HepG2 (cell line): ENCODE data around the gene GPC6. TPM values are rescaled to one million over a fixed set of nuclear protein-coding genes. Genes with fewer than 3 reads are reported as not detected.

ENCODE experiments used
- ATAC-seq: fragments of 200-7000 bp; cut with Tn5 transposase; 3 replicates; pipeline ENCODE4 v1.9.1; 2020; ENCODE audit warnings: mild to moderate bottlenecking, moderate library complexity
- BruUV-seq: library from RNA; stranded (reverse); fragments of 400-500 nt; replicated peaks from 2 replicates; lab custom pipeline; 2021; lab: Mats Ljungman, UMichigan
- CTCF ChIA-PET: fragments of 300-600 bp; formaldehyde crosslinking; extraction: SDS; loops from one replicate; lab custom pipeline; 2021; ENCODE audit warnings: low total read pairs, inconsistent platforms, low intra/inter-chr PET ratio; lab: Yijun Ruan, JAX
- POLR2A ChIA-PET: fragments of 350-600 bp; sonication (Branson Sonifier 250); formaldehyde crosslinking; loops from one replicate; lab custom pipeline; 2020; ENCODE audit warnings: antibody characterized with exemption, inconsistent platforms; lab: Yijun Ruan, JAX
- DNase-seq: peaks from one replicate; pipeline ENCODE4 v3.0.0-alpha.2; 2015; ENCODE audit warnings: low spot score
- FAIRE-seq: peaks from 3 replicates; lab custom pipeline; 2011; peaks lifted over from hg19 to GRCh38; lab: Jason Lieb, UNC
- H2AFZ ChIP-seq: one replicate; pipeline ENCODE4 v1.6.1; 2011; ENCODE audit warnings: low read length, inconsistent platforms
- H3K27ac ChIP-seq: fragments of 300-600 bp; 3 replicates; pipeline ENCODE4 v1.8.0; 2011; ENCODE audit warnings: mixed run types, mild to moderate bottlenecking, mixed read lengths, low read length, inconsistent platforms; ENCODE audit not compliant: insufficient read depth; ENCODE audit errors: extremely low read length
- H3K27me3 ChIP-seq, 2 experiments: fragments of 200-600 bp in 1 of 2; 2 replicates in 1 of 2; 3 replicates in 1 of 2; pipeline versions ENCODE4 v1.6.0 to v1.8.0; 2011; ENCODE audit warnings: low read length in 2 of 2, mild to moderate bottlenecking in 2 of 2, moderate library complexity in 2 of 2, inconsistent platforms in 1 of 2; ENCODE audit not compliant: insufficient read depth in 2 of 2, control insufficient read depth in 1 of 2
- H3K36me3 ChIP-seq, 2 experiments: fragments of 200-600 bp in 1 of 2; replicated peaks in 1 of 2; 2 replicates in 1 of 2; 3 replicates in 1 of 2; pipeline versions ENCODE4 v1.5.1 to v1.8.0; 2011; ENCODE audit warnings: low read length in 2 of 2, inconsistent platforms in 1 of 2; ENCODE audit not compliant: insufficient read depth in 2 of 2, control insufficient read depth in 1 of 2
- H3K4me1 ChIP-seq: 2 replicates; pipeline ENCODE4 v1.5.1; 2012; ENCODE audit warnings: low read length, inconsistent platforms; ENCODE audit not compliant: insufficient read depth
- H3K4me2 ChIP-seq: 2 replicates; pipeline ENCODE4 v1.6.0; 2011; ENCODE audit warnings: low read depth, low read length, inconsistent platforms
- H3K4me3 ChIP-seq, 3 experiments: fragments of 200-600 bp in 1 of 3; sonication (generic), shearing (Covaris generic) in 1 of 3; replicated peaks in 1 of 3; 2 replicates each; pipeline ENCODE4 v1.5.1; 2011 to 2016; ENCODE audit warnings: low read length in 3 of 3, inconsistent platforms in 2 of 3, low read depth in 2 of 3, mild to moderate bottlenecking in 2 of 3, control low read depth in 1 of 3, mixed read lengths in 1 of 3; ENCODE audit not compliant: insufficient read depth in 1 of 3
- H3K79me2 ChIP-seq: one replicate; pipeline ENCODE4 v1.6.1; 2011; ENCODE audit warnings: low read length, inconsistent platforms; ENCODE audit not compliant: insufficient read depth
- H3K9ac ChIP-seq: 2 replicates; pipeline ENCODE4 v1.6.0; 2011; ENCODE audit warnings: mild to moderate bottlenecking, low read depth, low read length, inconsistent platforms; ENCODE audit not compliant: insufficient read depth
- H3K9me3 ChIP-seq: 2 replicates; pipeline ENCODE4 v1.5.1; 2012; ENCODE audit warnings: mild to moderate bottlenecking, low read length
- H4K20me1 ChIP-seq: 2 replicates; pipeline ENCODE4 v1.6.0; 2011; ENCODE audit warnings: inconsistent platforms, mild to moderate bottlenecking, low read length, moderate library complexity; ENCODE audit not compliant: insufficient read depth
- ARNT ChIP-seq: fragments of 450-650 bp; IDR thresholded peaks from 2 replicates; pipeline ENCODE4 v1.6.1; 2017
- NFE2L2 ChIP-seq: fragments of 150-350 bp; IDR thresholded peaks from 2 replicates; pipeline ENCODE4 v1.6.1; 2014; ENCODE audit warnings: low read length
- PATZ1 ChIP-seq: sonication (generic); formaldehyde crosslinking; IDR thresholded peaks from 2 replicates; pipeline ENCODE4 v1.4.0; 2020; ENCODE audit warnings: missing genetic modification reagents
- TSC22D2 ChIP-seq: sonication (generic); formaldehyde crosslinking; IDR thresholded peaks from 2 replicates; pipeline ENCODE4 v1.5.1; 2020; ENCODE audit warnings: missing genetic modification reagents, mild to moderate bottlenecking, borderline replicate concordance
- ZBTB14 ChIP-seq: sonication (generic); formaldehyde crosslinking; IDR thresholded peaks from 2 replicates; pipeline ENCODE4 v1.4.0; 2020; ENCODE audit warnings: missing genetic modification reagents
- ZBTB4 ChIP-seq: sonication (generic); formaldehyde crosslinking; IDR thresholded peaks from 2 replicates; pipeline ENCODE4 v1.4.0; 2020; ENCODE audit warnings: missing genetic modification reagents, mild to moderate bottlenecking, borderline replicate concordance
- ZNF296 ChIP-seq: sonication (generic); formaldehyde crosslinking; conservative IDR thresholded peaks from 2 replicates; pipeline ENCODE4 v1.5.0; 2020; ENCODE audit warnings: mild to moderate bottlenecking, missing genetic modification reagents
- ZNF446 ChIP-seq: sonication (generic); formaldehyde crosslinking; IDR thresholded peaks from 2 replicates; pipeline ENCODE4 v1.5.0; 2020; ENCODE audit warnings: mild to moderate bottlenecking, missing genetic modification reagents
- ZNF639 ChIP-seq: conservative IDR thresholded peaks from 2 replicates; pipeline ENCODE4 v1.6.1; 2018; ENCODE audit warnings: missing genetic modification reagents
- ZSCAN22 ChIP-seq: sonication (generic); formaldehyde crosslinking; IDR thresholded peaks from 2 replicates; pipeline ENCODE4 v1.4.0; 2020; ENCODE audit warnings: mild to moderate bottlenecking, missing genetic modification reagents
- WGBS: methylation state at CpG from one replicate; pipeline ENCODE4 v1.1.6; 2017; ENCODE audit warnings: low lambda C conversion rate; 5-methylcytosine and 5-hydroxymethylcytosine counted together
- in situ Hi-C: cut with HindIII; loops from 2 replicates; pipeline ENCODE4 v1.10.0; 2017; ENCODE audit warnings: low pct_unique_long_range_greater_than_20kb; ENCODE audit not compliant: extremely low pct_ligation_motif_present
- intact Hi-C: fragments of 100-400 bp; cut with micrococcal nuclease; formaldehyde crosslinking; loops from one replicate; pipeline ENCODE4 v1.10.0; 2022; ENCODE audit not compliant: unreplicated experiment
- polyA plus RNA-seq, 8 experiments: library from polyadenylated mRNA; depleted of rRNA in 3 of 8; stranded (reverse) in 7 of 8; unstranded in 1 of 8; fragments of >200 nt; fragmentation: Illumina TruSeq in 4 of 8; extraction: Trizol in 4 of 8; gene quantifications; 2 replicates each; pipeline versions ENCODE4 v1.2.1 to v1.2.3, GENCODE V29; 2011 to 2016; ENCODE audit warnings: low read depth in 4 of 8, missing spikeins in 1 of 8, mixed read lengths in 1 of 8; ENCODE audit not compliant: insufficient read depth in 1 of 8
- total RNA-seq, 5 experiments: library from RNA; depleted of rRNA; stranded (reverse); fragments of >200 nt; fragmentation: Illumina TruSeq; extraction: Trizol; gene quantifications; 2 replicates each; pipeline ENCODE4 v1.2.3, GENCODE V29; 2016; ENCODE audit warnings: low read depth in 1 of 5

The GPC6 gene
- total and polyA plus RNA-seq, 2 of the 13 experiments (the other 11 are each of a cell fraction or from before 2014, with no cell fraction given), result 24.5 to 33.9 TPM

GRCh38 chr13:94138831-94139230 lies 912.2 kb downstream of the GPC6 start:
- Histone ChIP-seq H3K27ac (no peak overlapping the region), H3K4me1 (no peaks in the 10 kb centered on the region), H2AFZ (no peak overlapping the region), H3K9ac (no peak overlapping the region), H4K20me1 (no peaks in the 10 kb centered on the region), H3K9me3 (no peaks in the 10 kb centered on the region), H3K27me3 (no peaks in the 10 kb centered on the region), H3K79me2 (no peaks in the 10 kb centered on the region), H3K4me2 (no peak overlapping the region), H3K4me3 (no peak overlapping the region), H3K36me3 (no peaks in the 10 kb centered on the region)
- ATAC-seq (no peak), DNase-seq (no peak), FAIRE-seq (no peak)
- TF ChIP-seq PATZ1, result no peak
- no peak for TF ChIP-seq ZNF446 (CRISPR knock-in tag)
- no peak for TF ChIP-seq ARNT
- no peak for TF ChIP-seq ZBTB4 (CRISPR knock-in tag)
- no peak for TF ChIP-seq ZBTB14 (CRISPR knock-in tag)
- TF ChIP-seq TSC22D2 (CRISPR knock-in tag), result no peak
- no peak for TF ChIP-seq ZSCAN22 (CRISPR knock-in tag)
- TF ChIP-seq ZNF639 (CRISPR knock-in tag), result no peak
- no peak for TF ChIP-seq ZNF296
- no peak for TF ChIP-seq NFE2L2
- intact Hi-C loops (no loop called here), in situ Hi-C loops (no loop called here)
- POLR2A ChIA-PET, result no interaction called here
- CTCF ChIA-PET, result no interaction called here
- BruUV-seq, result no TSS peak
- whole genome bisulfite sequencing, result 79% methylated on average over 4 of the region's 4 CpGs
